Measurements from ENCODE around the gene PLCL1. TPM values are rescaled to one million over a fixed set of nuclear protein-coding genes. Genes with fewer than 3 reads are reported as not detected.

PLCL1 gene
- total RNA-seq, 6 donors from 2014 or later, result 5.3 to 17.0 (median 8.1) TPM

GRCh38 chr2:197893403-197894177 lies 89.2 kb downstream of the PLCL1 start:
- Histone ChIP-seq H3K27ac (no peak overlapping the region), H3K9me3 (no peaks in the 10 kb centered on the region), H3K36me3 (no peaks in the 10 kb centered on the region), H3K4me3 (peak overlapping the region in 1 of 4 donors; percentile 11), H3K4me1 (peaks cover 12 to 26% (median 19%) of the 10 kb centered on the region in 4 donors), H3K27me3 (no peaks in the 10 kb centered on the region)
- WGBS, 2 donors, result 62 to 71% methylated on average over 6 of the region's 6 CpGs
- TF ChIP-seq POLR2A (IDR thresholded peaks at IDR 0.05) (no peak), CTCF (IDR thresholded peaks at IDR 0.05) (no peak), EP300 (IDR thresholded peaks at IDR 0.05) (no peak), POLR2AphosphoS5 (IDR thresholded peaks at IDR 0.05) (no peak)
- ATAC-seq (ENCODE audit: low FRiP score in 2 of 2) (no peak), DNase-seq (no peak)

- Histone ChIP-seq H3K36me3 (no peaks in the 10 kb centered on the region), H3K27ac (no peak overlapping the region), H3K4me3 (no peak overlapping the region), H3K9me3 (no peaks in the 10 kb centered on the region), H3K27me3 (no peaks in the 10 kb centered on the region), H3K4me1 (peaks cover 11 to 26% (median 18%) of the 10 kb centered on the region in 4 donors)
- no peak for DNase-seq
- 37 to 60% methylated on average over 2 of the region's 2 CpGs for WGBS, 2 donors
- no peak for TF ChIP-seq CTCF (IDR thresholded peaks at IDR 0.05)
- no peak for TF ChIP-seq POLR2A (IDR thresholded peaks at IDR 0.05)
- no peak for TF ChIP-seq POLR2AphosphoS5 (IDR thresholded peaks at IDR 0.05)
- no peak for TF ChIP-seq EP300 (IDR thresholded peaks at IDR 0.05)
- no peak for ATAC-seq (ENCODE audit: low FRiP score in 2 of 2)
These were observed 90.4 kb downstream of the PLCL1 start for GRCh38 chr2:197894751-197895274.

GRCh38 chr2:197897960-197898678 lies 93.7 kb downstream of the PLCL1 start:
- Histone ChIP-seq H3K27me3 (no peaks in the 10 kb centered on the region), H3K9me3 (no peaks in the 10 kb centered on the region), H3K36me3 (no peaks in the 10 kb centered on the region), H3K4me1 (peaks cover 0 to 15% (median 13%) of the 10 kb centered on the region in 4 donors), H3K27ac (no peak overlapping the region), H3K4me3 (no peak overlapping the region)
- WGBS, 2 donors, result 94 to 99% methylated on average over 4 of the region's 4 CpGs
- ATAC-seq (ENCODE audit: low FRiP score in 2 of 2) (no peak), DNase-seq (no peak)
- no peak for TF ChIP-seq POLR2AphosphoS5 (IDR thresholded peaks at IDR 0.05)
- no peak for TF ChIP-seq CTCF (IDR thresholded peaks at IDR 0.05)
- no peak for TF ChIP-seq EP300 (IDR thresholded peaks at IDR 0.05)
- TF ChIP-seq POLR2A (IDR thresholded peaks at IDR 0.05), result no peak

GRCh38 chr2:197904446-197904845 lies 100.1 kb downstream of the PLCL1 start:
- Histone ChIP-seq H3K36me3 (no peaks in the 10 kb centered on the region), H3K9me3 (no peaks in the 10 kb centered on the region), H3K27me3 (no peaks in the 10 kb centered on the region), H3K4me3 (no peak overlapping the region), H3K4me1 (peaks cover 0 to 6% (median 2%) of the 10 kb centered on the region in 4 donors), H3K27ac (no peak overlapping the region)
- DNase-seq, result no peak
- ATAC-seq (ENCODE audit: low FRiP score in 2 of 2), result no peak
- WGBS, 2 donors, result 57 to 76% methylated on average over 2 of the region's 2 CpGs
- TF ChIP-seq POLR2A (IDR thresholded peaks at IDR 0.05) (no peak), CTCF (IDR thresholded peaks at IDR 0.05) (no peak), EP300 (IDR thresholded peaks at IDR 0.05) (no peak), POLR2AphosphoS5 (IDR thresholded peaks at IDR 0.05) (no peak)
